Kidney (tissue), 14 donors: ENCODE measurements around the gene WRAP73. TPM values are rescaled to one million over a fixed set of nuclear protein-coding genes. Genes with fewer than 3 reads are reported as not detected.

Experiments
- DNase-seq, 5 donors: peaks; one replicate each; pipeline ENCODE4 v3.0.0-alpha.2; 2013 to 2020
- FAIRE-seq: peaks from 2 replicates; lab custom pipeline; 2012; peaks lifted over from hg19 to GRCh38; lab: Jason Lieb, UNC
- H3K27ac ChIP-seq, 2 donors: one replicate each; pipeline ENCODE4 v1.7.0; 2013; ENCODE audit warnings: low read depth in 2 of 2, low read length in 2 of 2, inconsistent platforms in 1 of 2
- H3K27me3 ChIP-seq: one replicate; pipeline ENCODE4 v1.7.1; 2013; ENCODE audit warnings: low read length, inconsistent platforms; ENCODE audit not compliant: control insufficient read depth, insufficient read depth
- H3K36me3 ChIP-seq, 3 donors: one replicate each; pipeline versions ENCODE4 v1.7.0 to v1.7.1; 2013; ENCODE audit warnings: low read length in 3 of 3, control low read depth in 1 of 3, inconsistent platforms in 1 of 3; ENCODE audit not compliant: insufficient read depth in 3 of 3, control insufficient read depth in 2 of 3
- H3K4me1 ChIP-seq, 3 donors: one replicate each; pipeline versions ENCODE4 v1.7.0 to v1.7.1; 2013; ENCODE audit warnings: low read length in 3 of 3, inconsistent platforms in 1 of 3, low read depth in 1 of 3; ENCODE audit not compliant: control insufficient read depth in 2 of 3, insufficient read depth in 2 of 3
- H3K4me3 ChIP-seq, 3 donors: one replicate each; pipeline versions ENCODE4 v1.7.0 to v1.8.1; 2013; ENCODE audit warnings: low read length in 3 of 3, control low read depth in 1 of 3, inconsistent platforms in 1 of 3
- H3K9ac ChIP-seq, 3 donors: one replicate each; pipeline versions ENCODE4 v1.7.0 to v1.7.1; 2013; ENCODE audit warnings: low read length in 3 of 3, control low read depth in 1 of 3, inconsistent platforms in 1 of 3
- H3K9me3 ChIP-seq, 3 donors: one replicate each; pipeline versions ENCODE4 v1.7.0 to v1.7.1; 2013; ENCODE audit warnings: low read length in 3 of 3, control low read depth in 1 of 3, inconsistent platforms in 1 of 3; ENCODE audit not compliant: control insufficient read depth in 2 of 3, insufficient read depth in 1 of 3
- intact Hi-C: fragments of 100-400 bp; cut with DNase I; formaldehyde crosslinking; loops from one replicate; pipeline ENCODE4 v1.11.1; 2022
- polyA plus RNA-seq: library from polyadenylated mRNA; stranded (reverse); fragments of 350-450 nt; fragmentation: Illumina TruSeq; extraction: RNeasy Lipid Tissue Mini Kit (QIAGEN cat#74804); gene quantifications from one replicate; pipeline ENCODE4 v1.2.3, GENCODE V29; 2014; ENCODE audit warnings: low read depth, low replicate concordance; ENCODE audit not compliant: insufficient read depth
- total RNA-seq: library from RNA; stranded (reverse); fragmentation: NEBNext Ultra II Directional; extraction: Animal tissue kit (Norgen Biotek cat#: 25700); gene quantifications from one replicate; pipeline ENCODE4 v1.2.1, GENCODE V29; 2021
- TF ChIP-seq, protein P1 (sequence below): IDR thresholded peaks from 3 replicates; pipeline ENCODE4 v1.5.1; 2012; ENCODE audit warnings: mild to moderate bottlenecking, moderate library complexity, borderline replicate concordance; ENCODE audit not compliant: insufficient read depth; ENCODE audit errors: extremely low read depth
- donor health status: control.
- donor health status: control.
- donor health status: control.
- donor health status: control.
- donor health status: control.
- donor health status: DM: yes; HTN: yes; CAD: no.
- donor health status: Normal renal cell carcinoma (clear cell type).

WRAP73 gene
- total and polyA plus RNA-seq, 2 donors from 2014 or later = 18.4 to 19.6 TPM

DNA sequence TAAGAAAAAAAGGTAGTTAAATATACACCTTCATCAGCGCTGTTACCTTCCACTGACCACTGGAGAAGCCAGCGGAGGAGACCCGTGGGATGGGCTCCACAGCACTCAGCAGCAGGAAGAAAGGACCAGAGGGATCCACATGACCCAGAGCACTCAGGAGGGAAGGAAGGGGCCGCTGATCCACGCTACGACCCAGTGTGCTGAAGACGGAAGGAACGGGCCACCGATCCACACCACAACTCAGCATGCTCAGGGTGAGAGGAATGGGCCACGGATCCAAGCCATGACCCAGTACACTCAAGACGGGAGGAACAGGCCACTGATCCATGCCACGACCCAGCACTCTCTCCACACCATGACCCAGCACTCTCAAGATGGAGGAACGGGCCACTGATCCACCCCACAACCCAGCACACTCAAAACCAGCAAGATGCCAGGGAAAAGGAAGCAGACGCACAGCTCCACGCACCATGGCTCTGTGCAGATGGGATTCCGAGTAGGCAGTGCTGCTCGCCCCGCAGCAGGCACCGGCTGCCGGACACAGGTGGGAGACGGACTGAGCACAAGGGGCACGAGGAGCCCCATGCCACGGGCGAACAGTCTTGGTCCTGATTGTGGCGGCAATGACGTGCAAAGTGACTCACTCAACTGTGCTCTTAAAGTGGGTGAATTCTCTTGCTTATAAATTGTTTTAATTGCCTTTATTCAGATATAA lies 8.7 kb downstream of the WRAP73 start:
- intact Hi-C loops = no loop called here
- FAIRE-seq (no peak), DNase-seq (peak in 1 of 5 donors; percentile 68)
- TF ChIP-seq, protein P1, sequence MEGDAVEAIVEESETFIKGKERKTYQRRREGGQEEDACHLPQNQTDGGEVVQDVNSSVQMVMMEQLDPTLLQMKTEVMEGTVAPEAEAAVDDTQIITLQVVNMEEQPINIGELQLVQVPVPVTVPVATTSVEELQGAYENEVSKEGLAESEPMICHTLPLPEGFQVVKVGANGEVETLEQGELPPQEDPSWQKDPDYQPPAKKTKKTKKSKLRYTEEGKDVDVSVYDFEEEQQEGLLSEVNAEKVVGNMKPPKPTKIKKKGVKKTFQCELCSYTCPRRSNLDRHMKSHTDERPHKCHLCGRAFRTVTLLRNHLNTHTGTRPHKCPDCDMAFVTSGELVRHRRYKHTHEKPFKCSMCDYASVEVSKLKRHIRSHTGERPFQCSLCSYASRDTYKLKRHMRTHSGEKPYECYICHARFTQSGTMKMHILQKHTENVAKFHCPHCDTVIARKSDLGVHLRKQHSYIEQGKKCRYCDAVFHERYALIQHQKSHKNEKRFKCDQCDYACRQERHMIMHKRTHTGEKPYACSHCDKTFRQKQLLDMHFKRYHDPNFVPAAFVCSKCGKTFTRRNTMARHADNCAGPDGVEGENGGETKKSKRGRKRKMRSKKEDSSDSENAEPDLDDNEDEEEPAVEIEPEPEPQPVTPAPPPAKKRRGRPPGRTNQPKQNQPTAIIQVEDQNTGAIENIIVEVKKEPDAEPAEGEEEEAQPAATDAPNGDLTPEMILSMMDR = no peak
- Histone ChIP-seq H3K9ac (no peak overlapping the region), H3K36me3 (peaks cover 0 to 24% (median 21%) of the 10 kb centered on the region in 3 donors), H3K27me3 (no peaks in the 10 kb centered on the region), H3K9me3 (no peaks in the 10 kb centered on the region), H3K27ac (no peak overlapping the region), H3K4me1 (no peaks in the 10 kb centered on the region), H3K4me3 (no peak overlapping the region)

DNA sequence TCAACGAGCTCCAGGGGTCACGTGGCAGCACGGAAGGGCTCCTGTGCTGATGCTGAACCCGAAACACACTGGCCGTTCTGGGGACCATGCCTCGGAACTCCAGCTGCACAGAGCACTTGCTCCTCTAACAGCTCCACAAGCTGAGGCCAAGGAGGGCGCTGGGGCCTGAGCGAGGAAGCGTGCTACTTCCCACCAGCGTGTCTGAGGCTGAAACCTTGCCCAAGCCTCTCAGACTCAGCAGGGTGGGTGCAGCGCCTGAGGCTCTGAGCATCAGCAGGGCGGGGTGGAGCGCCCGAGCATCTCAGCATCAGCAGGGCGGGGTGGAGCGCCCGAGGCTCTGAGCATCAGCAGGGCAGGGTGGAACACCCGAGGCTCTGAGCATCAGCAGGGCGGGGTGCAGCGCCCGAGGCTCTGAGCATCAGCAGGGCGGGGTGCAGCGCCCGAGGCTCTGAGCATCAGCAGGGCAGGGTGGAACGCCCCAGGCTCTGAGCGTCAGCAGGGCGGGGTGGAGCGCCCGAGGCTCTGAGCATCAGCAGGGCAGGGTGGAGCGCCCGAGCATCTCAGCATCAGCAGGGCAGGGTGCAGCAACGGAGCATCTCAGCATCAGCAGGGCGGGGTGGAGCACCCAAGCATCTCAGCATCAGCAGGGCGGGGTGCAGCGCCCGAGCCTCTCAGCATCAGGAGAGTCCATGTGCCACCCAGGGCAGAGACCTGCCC lies 9.6 kb downstream of the WRAP73 start:
- DNase-seq = peak in 1 of 5 donors; percentile 54
- TF ChIP-seq, protein P1 = no peak
- no peaks in the 10 kb centered on the region for H3K27me3 ChIP-seq
- no peak for FAIRE-seq
- intact Hi-C loops = no loop called here
- H3K27ac ChIP-seq = no peak overlapping the region
- H3K36me3 ChIP-seq = peaks cover 0 to 26% (median 21%) of the 10 kb centered on the region in 3 donors
- H3K4me1 ChIP-seq = no peaks in the 10 kb centered on the region
- H3K9me3 ChIP-seq = no peaks in the 10 kb centered on the region
- H3K4me3 ChIP-seq = no peak overlapping the region
- H3K9ac ChIP-seq = no peak overlapping the region

DNA sequence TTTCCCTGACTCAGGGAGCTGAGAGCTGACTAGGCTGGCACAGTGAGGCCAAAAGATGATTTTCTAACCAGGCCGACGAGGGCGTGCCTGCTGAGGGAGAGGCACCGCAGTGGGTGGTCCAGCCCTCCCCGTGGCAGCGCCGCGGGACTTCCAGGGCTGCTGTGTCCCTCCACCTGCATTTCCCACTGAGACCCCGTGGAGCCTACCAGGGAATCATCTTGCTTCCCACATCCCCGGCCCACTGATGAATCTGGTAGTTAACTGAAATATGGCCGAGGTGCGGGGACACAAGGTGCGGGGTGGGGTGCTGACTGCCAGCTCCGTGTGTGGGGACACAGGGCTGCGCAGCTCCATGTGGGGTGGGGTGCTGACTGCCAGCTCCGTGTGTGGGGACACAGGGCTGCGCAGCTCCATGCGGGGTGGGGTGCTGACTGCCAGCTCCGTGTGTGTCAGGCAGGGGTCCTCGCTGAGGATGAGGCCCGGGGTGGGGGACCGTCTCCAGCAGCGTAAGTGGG lies 10.4 kb downstream of the WRAP73 start:
- no peaks in the 10 kb centered on the region for H3K9me3 ChIP-seq
- intact Hi-C loops = no loop called here

More for the DNA sequence above, 10.4 kb downstream of the WRAP73 start:
- Histone ChIP-seq H3K27ac (no peak overlapping the region), H3K4me1 (no peaks in the 10 kb centered on the region), H3K4me3 (no peak overlapping the region), H3K27me3 (no peaks in the 10 kb centered on the region), H3K9ac (no peak overlapping the region), H3K36me3 (peaks cover 0 to 34% (median 22%) of the 10 kb centered on the region in 3 donors)
- peak in 1 of 5 donors; percentile 74 for DNase-seq
- TF ChIP-seq, protein P1 = no peak
- FAIRE-seq = no peak
